Neural progenitor cell (in vitro differentiated cells): ENCODE measurements around the gene GALNT2.

Experiments
- EZH2 ChIP-seq: fragments of 200-600 bp; sonication (generic); IDR thresholded peaks from 2 replicates; pipeline ENCODE4 v1.6.1; 2017; ENCODE audit warnings: antibody characterized with exemption, mild to moderate bottlenecking, moderate library complexity
- TF ChIP-seq, protein P1 (sequence below): fragments of 200-600 bp; sonication (generic); IDR thresholded peaks from 2 replicates; pipeline ENCODE4 v1.5.1; 2017; ENCODE audit warnings: antibody characterized with exemption, mild to moderate bottlenecking

- TF ChIP-seq, protein P1, sequence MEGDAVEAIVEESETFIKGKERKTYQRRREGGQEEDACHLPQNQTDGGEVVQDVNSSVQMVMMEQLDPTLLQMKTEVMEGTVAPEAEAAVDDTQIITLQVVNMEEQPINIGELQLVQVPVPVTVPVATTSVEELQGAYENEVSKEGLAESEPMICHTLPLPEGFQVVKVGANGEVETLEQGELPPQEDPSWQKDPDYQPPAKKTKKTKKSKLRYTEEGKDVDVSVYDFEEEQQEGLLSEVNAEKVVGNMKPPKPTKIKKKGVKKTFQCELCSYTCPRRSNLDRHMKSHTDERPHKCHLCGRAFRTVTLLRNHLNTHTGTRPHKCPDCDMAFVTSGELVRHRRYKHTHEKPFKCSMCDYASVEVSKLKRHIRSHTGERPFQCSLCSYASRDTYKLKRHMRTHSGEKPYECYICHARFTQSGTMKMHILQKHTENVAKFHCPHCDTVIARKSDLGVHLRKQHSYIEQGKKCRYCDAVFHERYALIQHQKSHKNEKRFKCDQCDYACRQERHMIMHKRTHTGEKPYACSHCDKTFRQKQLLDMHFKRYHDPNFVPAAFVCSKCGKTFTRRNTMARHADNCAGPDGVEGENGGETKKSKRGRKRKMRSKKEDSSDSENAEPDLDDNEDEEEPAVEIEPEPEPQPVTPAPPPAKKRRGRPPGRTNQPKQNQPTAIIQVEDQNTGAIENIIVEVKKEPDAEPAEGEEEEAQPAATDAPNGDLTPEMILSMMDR = no peak
- TF ChIP-seq EZH2 = no peak
Observed at GRCh38 chr1:230210981-230211336, 143.9 kb downstream of the GALNT2 start.
